Omental fat pad (tissue), 4 donors: ENCODE results near the gene KHNYN. TPM values are rescaled to one million over a fixed set of nuclear protein-coding genes. Genes with fewer than 3 reads are reported as not detected.

Source experiments
- ATAC-seq: fragments of 150-250 bp; one replicate; pipeline ENCODE4 v1.9.1; 2016; ENCODE audit warnings: mild to moderate bottlenecking, moderate library complexity; ENCODE audit not compliant: low FRiP score
- DNase-seq: peaks from one replicate; pipeline ENCODE4 v3.0.0-alpha.2; 2019; ENCODE audit warnings: low spot score
- CTCF ChIP-seq, 3 donors: fragments of 450-650 bp; IDR thresholded peaks; one replicate each; pipeline ENCODE4 v1.5.1; 2016 to 2017; ENCODE audit warnings: antibody characterized with exemption in 3 of 3, mild to moderate bottlenecking in 3 of 3, moderate library complexity in 2 of 3
- total RNA-seq, 4 donors: library from RNA; depleted of rRNA; stranded (reverse); fragments of >200 nt; gene quantifications; one replicate each; pipeline ENCODE4 v1.1.0, GENCODE V29; 2016

Gene KHNYN
- total RNA-seq, 4 donors from 2014 or later: 32.1 to 77.1 (median 43.5) TPM

DNA sequence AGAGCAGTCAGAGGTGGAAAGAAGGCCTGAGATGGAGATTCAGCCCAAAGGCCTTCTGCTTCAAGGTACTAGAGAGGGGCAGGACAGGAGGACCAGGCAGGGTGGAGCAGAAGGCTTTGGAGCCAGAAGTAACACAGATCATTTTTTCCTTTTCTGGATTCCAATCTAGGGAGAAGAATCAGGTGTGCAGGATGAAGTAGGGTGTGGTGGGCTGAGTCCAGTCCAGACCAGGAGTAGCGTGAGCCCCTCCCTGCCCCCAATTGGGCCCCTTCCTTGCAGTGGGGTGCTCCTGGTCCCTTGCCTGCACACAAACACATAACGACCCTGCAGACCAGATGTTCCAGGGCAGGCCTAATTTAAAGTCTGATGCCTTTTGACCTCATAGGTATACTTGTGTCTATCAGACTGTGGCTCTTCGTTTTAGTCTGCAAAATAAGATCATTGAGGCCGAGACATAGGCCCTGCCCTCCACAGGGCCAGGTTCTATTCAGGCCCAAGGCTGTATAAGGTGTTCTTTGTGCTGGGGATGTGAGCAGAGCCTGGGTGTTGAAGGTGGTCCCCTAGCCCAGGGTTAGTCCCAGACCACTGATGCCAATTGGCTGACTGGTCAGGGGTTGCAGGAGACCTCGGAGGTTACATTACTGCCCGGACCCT lies 32.0 kb upstream of the KHNYN start:
- ATAC-seq: no peak
- no peak for TF ChIP-seq CTCF (IDR thresholded peaks at IDR 0.05)
- no peak for DNase-seq

DNA sequence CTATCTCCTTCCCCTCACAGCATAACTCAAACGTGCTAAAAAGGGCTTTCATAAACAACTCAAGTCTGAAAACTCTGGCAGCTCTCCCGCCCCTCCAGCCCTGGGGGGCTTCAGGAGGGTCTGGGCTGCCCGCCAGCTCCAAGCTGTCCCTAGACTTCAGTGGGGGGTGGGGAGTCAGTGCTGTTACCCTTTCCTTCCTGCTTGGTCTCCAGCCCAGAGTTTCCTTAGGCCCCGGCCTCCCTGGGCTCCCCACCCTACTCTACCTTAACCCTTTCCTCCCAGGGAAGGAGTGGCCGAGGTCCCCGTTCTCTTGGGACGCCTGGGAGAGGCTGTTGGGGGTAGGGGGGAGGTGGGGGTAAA lies 31.5 kb upstream of the KHNYN start:
- ATAC-seq: no peak
- no peak for TF ChIP-seq CTCF (IDR thresholded peaks at IDR 0.05)
- no peak for DNase-seq

DNA sequence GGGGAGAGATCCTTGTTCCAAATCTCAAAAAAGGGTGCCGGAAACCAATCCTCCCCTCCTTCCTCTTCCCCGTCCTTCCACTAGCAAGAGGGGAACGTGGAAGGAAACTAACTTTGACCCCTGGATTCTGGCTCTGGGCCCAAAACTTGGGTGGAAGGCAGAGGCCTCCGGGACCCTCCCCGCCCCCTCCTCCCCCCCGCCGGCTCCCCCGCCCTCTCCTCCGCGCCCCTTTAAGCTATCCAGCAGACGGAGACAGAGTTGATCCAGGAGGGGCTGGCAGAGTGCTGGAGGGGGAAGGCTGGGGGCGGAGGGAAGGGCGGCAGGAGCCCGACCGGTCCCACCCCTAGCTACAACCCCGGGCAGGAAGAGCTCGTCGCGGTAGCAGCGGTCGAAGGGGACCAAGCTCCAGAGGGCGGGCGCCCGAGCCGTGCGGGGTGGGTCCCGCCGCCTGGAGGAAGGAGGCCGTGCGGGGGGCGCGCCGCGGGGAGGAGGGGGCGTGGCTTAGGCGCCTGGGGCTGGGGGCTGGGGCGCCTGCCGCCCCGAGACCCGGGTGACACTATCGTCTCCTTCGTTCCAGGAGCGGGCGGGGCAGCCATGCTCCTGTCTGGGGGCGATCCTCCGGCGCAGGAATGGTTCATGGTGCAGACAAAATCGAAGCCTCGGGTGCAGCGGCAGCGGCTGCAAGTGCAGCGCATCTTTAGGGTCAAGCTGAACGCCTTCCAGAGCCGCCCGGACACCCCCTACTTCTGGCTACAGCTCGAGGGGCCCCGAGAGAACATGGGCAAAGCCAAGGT lies 30.9 kb upstream of the KHNYN start, which contains the start of gene NYNRIN:
Gene NYNRIN, plus strand, starts transcription at position 351 of the 794 bp plus-strand sequence. Its CDS starts 244 bp downstream, at position 595.
- peak; percentile 83 for ATAC-seq
- DNase-seq: no peak
- no peak for TF ChIP-seq CTCF (IDR thresholded peaks at IDR 0.05)

- ATAC-seq: no peak
- no peak for TF ChIP-seq CTCF (IDR thresholded peaks at IDR 0.05)
These were observed 30.3 kb upstream of the KHNYN start for GRCh38 chr14:24399447-24399822.

DNA sequence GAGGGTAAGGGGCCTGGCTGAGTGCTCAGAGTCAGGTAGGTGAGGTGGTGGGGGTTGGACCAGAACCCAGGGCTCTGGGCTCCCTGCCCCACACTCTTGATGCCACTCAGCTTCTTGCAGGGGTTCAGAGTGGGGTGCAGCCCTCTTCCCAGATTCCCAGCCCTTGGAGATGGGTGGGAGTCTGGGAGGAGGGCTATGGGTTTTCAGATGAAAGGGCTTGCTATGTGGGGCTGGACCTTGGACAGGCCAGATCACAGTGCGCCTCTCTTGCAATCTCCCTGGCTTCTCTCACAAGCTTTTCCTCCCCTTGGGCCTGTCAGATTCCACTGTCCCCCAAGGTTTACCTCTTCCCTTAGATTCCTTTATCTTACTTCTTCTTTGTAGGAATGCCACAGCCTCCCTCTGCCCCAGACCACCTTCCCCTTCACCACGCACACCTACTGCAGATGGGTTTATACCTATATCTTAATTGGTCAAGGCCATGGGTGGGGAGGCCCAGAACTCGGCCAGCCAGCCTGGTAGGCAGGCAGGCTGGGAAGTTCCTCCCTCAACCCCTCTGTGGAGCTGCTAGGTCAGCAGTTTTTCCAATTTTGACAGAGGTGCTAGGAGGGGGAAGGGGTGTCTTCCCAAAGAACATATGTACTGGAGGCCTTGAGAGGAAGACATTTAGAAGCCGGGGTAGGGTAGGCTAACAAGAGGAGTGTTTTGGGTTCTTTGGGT lies 29.6 kb upstream of the KHNYN start:
- TF ChIP-seq CTCF (IDR thresholded peaks at IDR 0.05): no peak
- ATAC-seq (no peak), DNase-seq (no peak)

More at GRCh38 chr14:24399447-24399822, 30.3 kb upstream of the KHNYN start:
- no peak for DNase-seq

GRCh38 chr14:24401810-24402702 lies 27.7 kb upstream of the KHNYN start:
- no peak for TF ChIP-seq CTCF (IDR thresholded peaks at IDR 0.05)
- ATAC-seq (no peak), DNase-seq (no peak)
